ENCODE results near the gene DCXR. TPM values are rescaled to one million over a fixed set of nuclear protein-coding genes. Genes with fewer than 3 reads are reported as not detected.

The DCXR gene
- total RNA-seq, 1 experiment from 2014 or later = 306 TPM

- TF ChIP-seq POLR2AphosphoS5 (IDR thresholded peaks at IDR 0.05; ENCODE audit: low read depth, low read length) = peak; percentile 49; the same call in 1 of the 2 replicates
- TF ChIP-seq EGR1 (IDR thresholded peaks at IDR 0.05; ENCODE audit: low read depth) = no peak
- TF ChIP-seq SP1 (IDR thresholded peaks at IDR 0.05; ENCODE audit: low read depth) = no peak; the same call in 1 of the 2 replicates
Measured at GRCh38 chr17:82065638-82066303, 28.3 kb upstream of the DCXR start, which contains the start of gene DUS1L (continued).

GRCh38 chr17:82065193-82065637 lies 27.7 kb upstream of the DCXR start:
- intact Hi-C loops (cut with micrococcal nuclease) = no loop called here
- DNase-seq (ENCODE audit: low read depth, low spot score) (no peak), ATAC-seq (peak; percentile 56)
- H3K27me3 ChIP-seq (ENCODE audit: insufficient read depth, low read length) = no peaks in the 10 kb centered on the region
- H4K20me1 ChIP-seq (ENCODE audit: insufficient read depth) = no peaks in the 10 kb centered on the region
- peak overlapping the region; percentile 100 for H3K4me2 ChIP-seq (ENCODE audit: low read length)
- BruUV-seq (replicated peaks) = no TSS peak
- peak overlapping the region; percentile 100 for H3K9ac ChIP-seq (ENCODE audit: low read length)
- H3K36me3 ChIP-seq (ENCODE audit: control insufficient read depth in 1 of 2, insufficient read depth in 2 of 2, low read length in 2 of 2) = peaks cover 15 to 40% of the 10 kb centered on the region in 2 experiments; a peak in 3 of 4 replicates
- no peaks in the 10 kb centered on the region for H3K9me3 ChIP-seq (ENCODE audit: control insufficient read depth in 1 of 2, insufficient read depth in 1 of 2, low read depth in 1 of 2, low read length in 2 of 2)
- peak overlapping the region; percentile 89 for H3K27ac ChIP-seq (ENCODE audit: low read depth, low read length)
- H2AFZ ChIP-seq (ENCODE audit: low read depth, low read length, poor library complexity, severe bottlenecking) = no peak overlapping the region
- ChIA-PET POLR2A (interaction anchor here (0.9 kb wide), 1 partner anchor 34 kb away, joined by 3 read pairs; no protein-coding TSS in a partner anchor), RAD21 (ENCODE audit: low non-redundant PET in 1 of 2, low total read pairs in 2 of 2, uncharacterized antibody in 2 of 2, unreplicated experiment in 2 of 2) (no interaction called here), CTCF (no interaction called here)
- H3K4me3 ChIP-seq (replicated peaks in 1 of 2; ENCODE audit: low read depth in 1 of 2, low read length in 2 of 2) = peak overlapping the region; percentile 96 to 100
- H3K79me2 ChIP-seq (ENCODE audit: insufficient read depth, low read length) = peaks cover 35% of the 10 kb centered on the region
- peaks cover 11 to 22% of the 10 kb centered on the region in 2 experiments; a peak in 3 of 4 replicates for H3K4me1 ChIP-seq (ENCODE audit: control insufficient read depth in 1 of 2, insufficient read depth in 2 of 2, low read length in 2 of 2)
- no peaks in the 10 kb centered on the region for H3K9me2 ChIP-seq (ENCODE audit: insufficient read depth)
- TF ChIP-seq MAX (IDR thresholded peaks at IDR 0.05) (peak; percentile 71; the same call in 1 of the 2 replicates), POLR2AphosphoS5 (IDR thresholded peaks at IDR 0.05; ENCODE audit: low read depth, low read length) (no peak)
